ENCODE data around the gene SKAP1. TPM values are rescaled to one million over a fixed set of nuclear protein-coding genes. Genes with fewer than 3 reads are reported as not detected.

Gene SKAP1
- total RNA-seq, 2 experiments from 2014 or later = 71.7 to 77.6 TPM

GRCh38 chr17:48444516-48445247 is 14.7 kb upstream of the SKAP1 start:
- peaks cover 4% of the 10 kb centered on the region for H3K9me3 Mint-ChIP-seq
- peak; percentile 57 for DNase-seq
- POLR2A ChIA-PET = interaction anchor here (1.0 to 1.1 kb wide), 2 partner anchors 9 to 12 kb away, joined by 3 to 4 read pairs; no protein-coding TSS in a partner anchor
- no peaks in the 10 kb centered on the region for H3K36me3 Mint-ChIP-seq
- intact Hi-C loops (cut with micrococcal nuclease) = loop anchor here (1.0 to 5.0 kb wide), 3 partner anchors 13 to 397 kb away; partner anchors contain the start of gene NFE2L1
- peak overlapping the region; percentile 72 for H3K27ac Mint-ChIP-seq
- no peaks in the 10 kb centered on the region for H3K27me3 Mint-ChIP-seq
- H3K4me3 Mint-ChIP-seq = peak overlapping the region; percentile 49
- H3K4me1 Mint-ChIP-seq (ENCODE audit: low read depth) = peaks cover 69% of the 10 kb centered on the region
- CTCF ChIA-PET = interaction anchor here (1.0 to 2.2 kb wide), 3 partner anchors 9 to 12 kb away, joined by 4 to 6 read pairs (median 6); no protein-coding TSS in a partner anchor

GRCh38 chr17:48443712-48444111 is 13.7 kb upstream of the SKAP1 start:
- Mint-ChIP-seq H3K4me1 (ENCODE audit: low read depth) (peaks cover 79% of the 10 kb centered on the region), H3K9me3 (peaks cover 4% of the 10 kb centered on the region), H3K36me3 (no peaks in the 10 kb centered on the region), H3K27ac (no peak overlapping the region), H3K27me3 (no peaks in the 10 kb centered on the region), H3K4me3 (no peak overlapping the region)
- CTCF ChIA-PET = interaction anchor here (1.4 kb wide), 2 partner anchors 10 to 13 kb away, joined by 3 to 6 read pairs; no protein-coding TSS in a partner anchor
- no peak for DNase-seq
- intact Hi-C loops (cut with micrococcal nuclease) = loop anchor here (1.0 to 5.0 kb wide), 3 partner anchors 14 to 396 kb away; partner anchors contain the start of gene NFE2L1
- POLR2A ChIA-PET = no interaction called here

GRCh38 chr17:48442819-48443218 is 12.8 kb upstream of the SKAP1 start:
- Mint-ChIP-seq H3K36me3 (no peaks in the 10 kb centered on the region), H3K9me3 (peaks cover 4% of the 10 kb centered on the region), H3K4me3 (no peak overlapping the region), H3K27me3 (no peaks in the 10 kb centered on the region), H3K27ac (peak overlapping the region; percentile 88), H3K4me1 (ENCODE audit: low read depth) (peaks cover 88% of the 10 kb centered on the region)
- intact Hi-C loops (cut with micrococcal nuclease) = loop anchor here (5.0 kb wide), 2 partner anchors 51 to 396 kb away; partner anchors contain the start of gene NFE2L1
- peak; percentile 25 for DNase-seq
- POLR2A ChIA-PET = no interaction called here
- CTCF ChIA-PET = interaction anchor here (1.3 to 1.4 kb wide), 2 partner anchors 14 to 26 kb away, joined by 3 read pairs; no protein-coding TSS in a partner anchor

- no peaks in the 10 kb centered on the region for H3K36me3 Mint-ChIP-seq
Observed at GRCh38 chr17:48441862-48442261, 11.8 kb upstream of the SKAP1 start.

GRCh38 chr17:48441231-48441711 is 11.3 kb upstream of the SKAP1 start:
- intact Hi-C loops (cut with micrococcal nuclease) = loop anchor here (1.0 to 5.0 kb wide), 5 partner anchors 12 to 394 kb away; partner anchors contain the start of gene NFE2L1
- Mint-ChIP-seq H3K4me1 (ENCODE audit: low read depth) (peaks cover 92% of the 10 kb centered on the region), H3K27me3 (no peaks in the 10 kb centered on the region), H3K36me3 (no peaks in the 10 kb centered on the region), H3K4me3 (peak overlapping the region; percentile 7), H3K9me3 (peaks cover 4% of the 10 kb centered on the region), H3K27ac (peak overlapping the region; percentile 88)
- ChIA-PET CTCF (interaction anchor here (0.9 to 3.5 kb wide), 4 partner anchors 13 to 141 kb away, joined by 3 to 27 read pairs (median 4); no protein-coding TSS in a partner anchor), POLR2A (interaction anchor here (0.7 to 2.1 kb wide), 3 partner anchors 13 to 28 kb away, joined by 4 to 8 read pairs (median 7); no protein-coding TSS in a partner anchor)
- peak; percentile 48 for DNase-seq

More at GRCh38 chr17:48441862-48442261, 11.8 kb upstream of the SKAP1 start:
- Mint-ChIP-seq H3K27ac (peak overlapping the region; percentile 88), H3K4me3 (no peak overlapping the region), H3K4me1 (ENCODE audit: low read depth) (peaks cover 92% of the 10 kb centered on the region), H3K27me3 (no peaks in the 10 kb centered on the region), H3K9me3 (peaks cover 4% of the 10 kb centered on the region)
- ChIA-PET CTCF (interaction anchor here (1.3 to 3.5 kb wide), 3 partner anchors 14 to 90 kb away, joined by 3 to 27 read pairs (median 4); no protein-coding TSS in a partner anchor), POLR2A (interaction anchor here (0.7 kb wide), 1 partner anchor 29 kb away, joined by 4 read pairs; no protein-coding TSS in a partner anchor)
- intact Hi-C loops (cut with micrococcal nuclease) = loop anchor here (1.0 to 5.0 kb wide), 5 partner anchors 11 to 395 kb away; partner anchors contain the start of gene NFE2L1
- no peak for DNase-seq

- H3K36me3 Mint-ChIP-seq = no peaks in the 10 kb centered on the region
- DNase-seq = no peak
- intact Hi-C loops (cut with micrococcal nuclease) = loop anchor here (1.0 to 5.0 kb wide), 5 partner anchors 13 to 393 kb away; partner anchors contain the start of gene NFE2L1
- no peaks in the 10 kb centered on the region for H3K27me3 Mint-ChIP-seq
- peaks cover 4% of the 10 kb centered on the region for H3K9me3 Mint-ChIP-seq
- peaks cover 89% of the 10 kb centered on the region for H3K4me1 Mint-ChIP-seq (ENCODE audit: low read depth)
- peak overlapping the region; percentile 88 for H3K27ac Mint-ChIP-seq
- ChIA-PET CTCF (interaction anchor here (0.8 to 3.5 kb wide), 6 partner anchors 12 to 196 kb away, joined by 3 to 27 read pairs (median 4); no protein-coding TSS in a partner anchor), POLR2A (interaction anchor here (1.5 to 2.3 kb wide), 4 partner anchors 10 to 18 kb away, joined by 3 to 8 read pairs (median 6); no protein-coding TSS in a partner anchor)
- H3K4me3 Mint-ChIP-seq = peak overlapping the region; percentile 7
Observed at GRCh38 chr17:48440669-48441068, 10.7 kb upstream of the SKAP1 start.

GRCh38 chr17:48439875-48440505 is 10.0 kb upstream of the SKAP1 start:
- Mint-ChIP-seq H3K9me3 (peaks cover 4% of the 10 kb centered on the region), H3K4me1 (ENCODE audit: low read depth) (peaks cover 90% of the 10 kb centered on the region), H3K4me3 (peak overlapping the region; percentile 9), H3K27ac (peak overlapping the region; percentile 88), H3K36me3 (no peaks in the 10 kb centered on the region), H3K27me3 (no peaks in the 10 kb centered on the region)
- CTCF ChIA-PET = interaction anchor here (0.8 to 3.5 kb wide), 9 partner anchors 12 to 196 kb away, joined by 3 to 27 read pairs (median 5); partner anchors contain the start of gene HOXB5
- intact Hi-C loops (cut with micrococcal nuclease) = loop anchor here (5.0 kb wide), 2 partner anchors 48 to 393 kb away; partner anchors contain the start of gene NFE2L1
- peak; percentile 55 for DNase-seq
- POLR2A ChIA-PET = interaction anchor here (1.5 to 2.3 kb wide), 4 partner anchors 9 to 19 kb away, joined by 3 to 8 read pairs (median 6); no protein-coding TSS in a partner anchor

- POLR2A ChIA-PET = interaction anchor here (1.5 to 2.3 kb wide), 4 partner anchors 8 to 20 kb away, joined by 3 to 8 read pairs (median 6); no protein-coding TSS in a partner anchor
- Mint-ChIP-seq H3K4me3 (no peak overlapping the region), H3K27ac (peak overlapping the region; percentile 88), H3K36me3 (no peaks in the 10 kb centered on the region), H3K4me1 (ENCODE audit: low read depth) (peaks cover 83% of the 10 kb centered on the region), H3K27me3 (no peaks in the 10 kb centered on the region), H3K9me3 (peaks cover 4% of the 10 kb centered on the region)
- DNase-seq = peak; percentile 64
- CTCF ChIA-PET = interaction anchor here (1.0 to 3.5 kb wide), 9 partner anchors 11 to 197 kb away, joined by 3 to 27 read pairs (median 5); partner anchors contain the start of gene HOXB5
- intact Hi-C loops (cut with micrococcal nuclease) = no loop called here
Observed at GRCh38 chr17:48439110-48439850, 9.3 kb upstream of the SKAP1 start.

GRCh38 chr17:48438516-48439061 is 8.6 kb upstream of the SKAP1 start:
- intact Hi-C loops (cut with micrococcal nuclease) = no loop called here
- H3K4me3 Mint-ChIP-seq = no peak overlapping the region

GRCh38 chr17:48433896-48434295 is 3.9 kb upstream of the SKAP1 start:
- H3K9me3 Mint-ChIP-seq = no peaks in the 10 kb centered on the region
- POLR2A ChIA-PET = no interaction called here

More at GRCh38 chr17:48438516-48439061, 8.6 kb upstream of the SKAP1 start:
- H3K27me3 Mint-ChIP-seq = no peaks in the 10 kb centered on the region
- no peak for DNase-seq
- POLR2A ChIA-PET = interaction anchor here (1.2 to 2.3 kb wide), 2 partner anchors 13 to 20 kb away, joined by 3 to 6 read pairs; no protein-coding TSS in a partner anchor
- H3K9me3 Mint-ChIP-seq = peaks cover 4% of the 10 kb centered on the region
- no peaks in the 10 kb centered on the region for H3K36me3 Mint-ChIP-seq
- CTCF ChIA-PET = interaction anchor here (1.0 to 3.5 kb wide), 8 partner anchors 9 to 155 kb away, joined by 3 to 27 read pairs (median 4); partner anchors contain the start of gene HOXB5
- H3K27ac Mint-ChIP-seq = peak overlapping the region; percentile 34
- peaks cover 79% of the 10 kb centered on the region for H3K4me1 Mint-ChIP-seq (ENCODE audit: low read depth)

More at GRCh38 chr17:48433896-48434295, 3.9 kb upstream of the SKAP1 start:
- CTCF ChIA-PET = interaction anchor here (0.5 to 2.2 kb wide), 5 partner anchors 12 to 336 kb away, joined by 3 to 8 read pairs (median 4); no protein-coding TSS in a partner anchor
- intact Hi-C loops (cut with micrococcal nuclease) = no loop called here
- Mint-ChIP-seq H3K36me3 (peaks cover 10% of the 10 kb centered on the region), H3K4me3 (no peak overlapping the region), H3K27me3 (no peaks in the 10 kb centered on the region), H3K4me1 (ENCODE audit: low read depth) (peaks cover 62% of the 10 kb centered on the region), H3K27ac (no peak overlapping the region)
- DNase-seq = no peak

Measured in activated CD4-positive, alpha-beta memory T cell treated with anti-CD3 and anti-CD28 coated beads for 36 hours (primary cell).